Activated CD8-positive, alpha-beta memory T cell treated with anti-CD3 and anti-CD28 coated beads, Interleukin-2, amount 50 U/mL, for 48 hours (primary cell): ENCODE results near the gene RAVER1.
"Not testable (repeated sequence)": the region's sequence is repeated elsewhere in the genome, so short reads cannot be mapped to it uniquely, and the experiment has no call there.

Experiments used
- DNase-seq: peaks from one replicate; pipeline ENCODE4 v3.0.0-alpha.2; 2020

Gene RAVER1

GRCh38 chr19:10343495-10343894 is 10.2 kb upstream of the RAVER1 start:
- DNase-seq: no peak

- no peak for DNase-seq
Observed at GRCh38 chr19:10339977-10340376, 6.6 kb upstream of the RAVER1 start.

GRCh38 chr19:10339380-10339960 is 6.1 kb upstream of the RAVER1 start, which contains the start of gene ICAM3:
Gene ICAM3, minus strand, starts transcription at chr19:10339624. Its CDS starts 10 bp downstream, at chr19:10339614.
- peak; percentile 85 for DNase-seq

GRCh38 chr19:10338940-10339339 is 5.6 kb upstream of the RAVER1 start:
- no peak for DNase-seq

GRCh38 chr19:10336725-10337124 is 3.4 kb upstream of the RAVER1 start:
- not testable (repeated sequence) for DNase-seq

- DNase-seq: no peak
Observed at GRCh38 chr19:10335352-10335985, 2.1 kb upstream of the RAVER1 start.

GRCh38 chr19:10334588-10335351 is 1.4 kb upstream of the RAVER1 start:
- peak; percentile 87 for DNase-seq

- no peak for DNase-seq
Observed at GRCh38 chr19:10333758-10334587, 644 bp upstream of the RAVER1 start.

- no peak for DNase-seq
Observed at GRCh38 chr19:10332158-10332964, 968 bp downstream of the RAVER1 start.

- no peak for DNase-seq
Observed at GRCh38 chr19:10329555-10329954, 3.8 kb downstream of the RAVER1 start.

- no peak for DNase-seq
Observed at GRCh38 chr19:10328558-10329429, 4.5 kb downstream of the RAVER1 start.

GRCh38 chr19:10327793-10328192 is 5.5 kb downstream of the RAVER1 start:
- DNase-seq: no peak

GRCh38 chr19:10325732-10326131 is 7.6 kb downstream of the RAVER1 start:
- no peak for DNase-seq

GRCh38 chr19:10321874-10322835 is 11.2 kb downstream of the RAVER1 start:
- no peak for DNase-seq

- no peak for DNase-seq
Observed at GRCh38 chr19:10321417-10321797, 11.9 kb downstream of the RAVER1 start.

- DNase-seq: no peak
Observed at GRCh38 chr19:10320602-10321416, 12.5 kb downstream of the RAVER1 start.

GRCh38 chr19:10318807-10319682 is 14.3 kb downstream of the RAVER1 start:
- no peak for DNase-seq

GRCh38 chr19:10317857-10318462 is 15.4 kb downstream of the RAVER1 start:
- DNase-seq: no peak
